ENCODE measurements around the gene TNFRSF19. TPM values are rescaled to one million over a fixed set of nuclear protein-coding genes. Genes with fewer than 3 reads are reported as not detected.
A peak's percentile ranks its signal among the peaks of the same experiment; 100 is the strongest.

TNFRSF19 gene
- total and polyA plus RNA-seq, 5 donors, result 15.6 to 50.8 (median 34.6) TPM

- Histone ChIP-seq H3K27me3 (ENCODE audit: control insufficient read depth, insufficient read depth) (no peaks in the 10 kb centered on the region), H3K27ac (ENCODE audit: low read length) (peak overlapping the region; percentile 25), H3K4me1 (ENCODE audit: control insufficient read depth, insufficient read depth, low read length) (peaks cover 10% of the 10 kb centered on the region), H3K9me3 (ENCODE audit: control insufficient read depth, low read length) (no peaks in the 10 kb centered on the region), H3K4me3 (ENCODE audit: low read length) (no peak overlapping the region)
- ATAC-seq (peak; percentile 44 to 62), DNase-seq (peak; percentile 39 to 75 (median 73))
- intact Hi-C loops (cut with DNase I), result no loop called here
- 52% methylated on average over 15 of the region's 15 CpGs for WGBS
These were observed 88.8 kb downstream of the TNFRSF19 start for GRCh38 chr13:23658929-23659541.

DNA sequence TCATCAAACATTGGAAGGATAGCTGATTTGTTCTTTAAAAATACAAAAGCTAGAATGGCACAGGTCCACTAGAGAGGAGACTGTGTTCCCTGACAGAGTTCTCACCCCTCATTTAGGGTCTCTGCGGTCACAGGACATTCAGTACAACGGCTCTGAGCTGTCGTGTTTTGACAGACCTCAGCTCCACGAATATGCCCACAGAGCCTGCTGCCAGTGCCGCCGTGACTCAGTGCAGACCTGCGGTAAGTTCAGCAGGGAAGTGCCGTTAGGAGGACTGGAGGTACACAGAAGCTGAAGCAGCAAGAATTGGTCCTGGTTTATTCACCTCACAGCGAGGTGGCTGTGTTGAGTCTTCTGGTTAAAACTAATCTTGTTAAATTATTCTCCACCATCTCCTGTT lies 90.0 kb downstream of the TNFRSF19 start:
- Histone ChIP-seq H3K27ac (ENCODE audit: low read length) (no peak overlapping the region), H3K27me3 (ENCODE audit: control insufficient read depth, insufficient read depth) (no peaks in the 10 kb centered on the region), H3K4me3 (ENCODE audit: low read length) (no peak overlapping the region), H3K4me1 (ENCODE audit: control insufficient read depth, insufficient read depth, low read length) (peaks cover 6% of the 10 kb centered on the region), H3K9me3 (ENCODE audit: control insufficient read depth, low read length) (no peaks in the 10 kb centered on the region)
- WGBS, result 92% methylated on average over 9 of the region's 9 CpGs
- intact Hi-C loops (cut with DNase I), result no loop called here
- ATAC-seq (no peak), DNase-seq (no peak)

DNA sequence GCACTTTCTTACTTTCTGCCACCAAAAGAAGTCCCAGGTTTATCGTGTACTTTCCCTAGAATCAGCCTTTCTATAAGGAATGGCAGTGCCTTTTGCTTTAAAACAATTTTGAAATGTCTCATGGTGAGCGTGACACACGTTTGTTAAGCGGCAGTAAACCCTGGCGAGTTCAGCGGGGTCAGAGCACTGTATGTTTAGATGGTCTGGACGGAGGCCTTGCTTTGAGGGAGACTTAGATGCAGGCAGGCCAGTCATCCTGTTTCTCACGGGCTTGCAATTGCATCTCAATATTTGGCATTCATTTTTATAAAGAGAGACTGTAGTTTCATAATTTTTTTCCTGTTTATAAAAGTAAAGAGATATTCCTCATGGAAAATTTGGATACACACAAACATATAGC lies 96.4 kb downstream of the TNFRSF19 start:
- ATAC-seq (no peak), DNase-seq (no peak)
- H3K9me3 ChIP-seq (ENCODE audit: control insufficient read depth, low read length), result no peaks in the 10 kb centered on the region
- H3K4me3 ChIP-seq (ENCODE audit: low read length), result no peak overlapping the region
- 91% methylated on average over 8 of the region's 8 CpGs for WGBS
- no peaks in the 10 kb centered on the region for H3K27me3 ChIP-seq (ENCODE audit: control insufficient read depth, insufficient read depth)
- peaks cover 6% of the 10 kb centered on the region for H3K4me1 ChIP-seq (ENCODE audit: control insufficient read depth, insufficient read depth, low read length)
- no peak overlapping the region for H3K27ac ChIP-seq (ENCODE audit: low read length)
- intact Hi-C loops (cut with DNase I), result no loop called here

DNA sequence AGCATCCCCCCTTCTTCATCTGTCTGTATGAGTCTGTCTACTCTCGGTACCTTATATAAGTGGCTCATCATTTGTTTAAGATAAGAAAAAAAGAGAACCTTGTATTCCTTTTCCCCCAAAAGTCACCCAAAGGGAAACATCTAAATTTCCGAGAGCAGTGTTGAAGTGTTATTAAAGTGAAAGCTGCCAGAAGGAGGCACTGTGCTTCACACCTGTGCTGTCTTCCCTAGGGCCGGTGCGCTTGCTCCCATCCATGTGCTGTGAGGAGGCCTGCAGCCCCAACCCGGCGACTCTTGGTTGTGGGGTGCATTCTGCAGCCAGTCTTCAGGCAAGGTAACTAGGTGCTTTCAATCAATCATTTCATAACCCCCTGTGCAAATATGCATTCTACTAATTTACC lies 97.5 kb downstream of the TNFRSF19 start:
- Histone ChIP-seq H3K27ac (ENCODE audit: low read length) (no peak overlapping the region), H3K27me3 (ENCODE audit: control insufficient read depth, insufficient read depth) (no peaks in the 10 kb centered on the region), H3K4me1 (ENCODE audit: control insufficient read depth, insufficient read depth, low read length) (peaks cover 6% of the 10 kb centered on the region), H3K9me3 (ENCODE audit: control insufficient read depth, low read length) (no peaks in the 10 kb centered on the region), H3K4me3 (ENCODE audit: low read length) (no peak overlapping the region)
- intact Hi-C loops (cut with DNase I), result no loop called here
- WGBS, result 97% methylated on average over 6 of the region's 6 CpGs
- ATAC-seq, result no peak
- no peak for DNase-seq

DNA sequence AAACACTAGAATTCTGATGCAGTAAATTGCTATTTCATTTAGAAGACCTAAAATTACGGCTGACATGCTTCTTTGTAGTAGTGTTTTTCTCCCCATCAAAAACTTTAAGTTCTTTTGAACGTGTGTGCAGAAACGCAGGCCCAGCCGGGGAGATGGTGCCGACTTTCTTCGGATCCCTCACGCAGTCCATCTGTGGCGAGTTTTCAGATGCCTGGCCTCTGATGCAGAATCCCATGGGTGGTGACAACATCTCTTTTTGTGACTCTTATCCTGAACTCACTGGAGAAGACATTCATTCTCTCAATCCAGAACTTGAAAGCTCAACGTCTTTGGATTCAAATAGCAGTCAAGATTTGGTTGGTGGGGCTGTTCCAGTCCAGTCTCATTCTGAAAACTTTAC lies 98.3 kb downstream of the TNFRSF19 start:
- H3K4me1 ChIP-seq (ENCODE audit: control insufficient read depth, insufficient read depth, low read length), result peaks cover 6% of the 10 kb centered on the region
- intact Hi-C loops (cut with DNase I), result no loop called here
- peak in 1 of 2 donors; percentile 34 for ATAC-seq
- 69% methylated on average over 9 of the region's 9 CpGs for WGBS
- H3K4me3 ChIP-seq (ENCODE audit: low read length), result no peak overlapping the region
- H3K9me3 ChIP-seq (ENCODE audit: control insufficient read depth, low read length), result no peaks in the 10 kb centered on the region
- no peaks in the 10 kb centered on the region for H3K27me3 ChIP-seq (ENCODE audit: control insufficient read depth, insufficient read depth)
- DNase-seq, result peak in 2 of 3 donors; percentile 49 to 58
- H3K27ac ChIP-seq (ENCODE audit: low read length), result no peak overlapping the region

- intact Hi-C loops (cut with DNase I), result no loop called here
- Histone ChIP-seq H3K4me1 (ENCODE audit: control insufficient read depth, insufficient read depth, low read length) (peaks cover 6% of the 10 kb centered on the region), H3K27ac (ENCODE audit: low read length) (peak overlapping the region; percentile 21), H3K27me3 (ENCODE audit: control insufficient read depth, insufficient read depth) (no peaks in the 10 kb centered on the region), H3K9me3 (ENCODE audit: control insufficient read depth, low read length) (no peaks in the 10 kb centered on the region), H3K4me3 (ENCODE audit: low read length) (no peak overlapping the region)
- WGBS, result 70% methylated on average over 7 of the region's 7 CpGs
- no peak for ATAC-seq
- DNase-seq, result no peak
These were observed 100.6 kb downstream of the TNFRSF19 start for GRCh38 chr13:23670793-23671192.

GRCh38 chr13:23671377-23671776 lies 101.2 kb downstream of the TNFRSF19 start:
- H3K4me3 ChIP-seq (ENCODE audit: low read length), result no peak overlapping the region
- H3K9me3 ChIP-seq (ENCODE audit: control insufficient read depth, low read length), result no peaks in the 10 kb centered on the region
- no peak overlapping the region for H3K27ac ChIP-seq (ENCODE audit: low read length)
- 78% methylated on average over 2 of the region's 2 CpGs for WGBS
- intact Hi-C loops (cut with DNase I), result no loop called here
- H3K4me1 ChIP-seq (ENCODE audit: control insufficient read depth, insufficient read depth, low read length), result peaks cover 6% of the 10 kb centered on the region
- no peaks in the 10 kb centered on the region for H3K27me3 ChIP-seq (ENCODE audit: control insufficient read depth, insufficient read depth)
- ATAC-seq (no peak), DNase-seq (no peak)

GRCh38 chr13:23671897-23672296 lies 101.7 kb downstream of the TNFRSF19 start:
- no peak overlapping the region for H3K27ac ChIP-seq (ENCODE audit: low read length)
- WGBS, result 64% methylated on average over 3 of the region's 3 CpGs
- H3K4me1 ChIP-seq (ENCODE audit: control insufficient read depth, insufficient read depth, low read length), result peaks cover 6% of the 10 kb centered on the region
- H3K9me3 ChIP-seq (ENCODE audit: control insufficient read depth, low read length), result no peaks in the 10 kb centered on the region
- no peak for ATAC-seq
- DNase-seq, result no peak
- H3K4me3 ChIP-seq (ENCODE audit: low read length), result no peak overlapping the region
- intact Hi-C loops (cut with DNase I), result no loop called here
- H3K27me3 ChIP-seq (ENCODE audit: control insufficient read depth, insufficient read depth), result no peaks in the 10 kb centered on the region

- Histone ChIP-seq H3K27ac (ENCODE audit: low read length) (no peak overlapping the region), H3K9me3 (ENCODE audit: control insufficient read depth, low read length) (no peaks in the 10 kb centered on the region), H3K4me1 (ENCODE audit: control insufficient read depth, insufficient read depth, low read length) (peaks cover 6% of the 10 kb centered on the region), H3K4me3 (ENCODE audit: low read length) (no peak overlapping the region), H3K27me3 (ENCODE audit: control insufficient read depth, insufficient read depth) (no peaks in the 10 kb centered on the region)
- 23% methylated on average over 4 of the region's 4 CpGs for WGBS
- DNase-seq (peak in 2 of 3 donors; percentile 74 to 76), ATAC-seq (peak; percentile 82 to 89)
- intact Hi-C loops (cut with DNase I), result no loop called here
These were observed 102.4 kb downstream of the TNFRSF19 start for GRCh38 chr13:23672616-23673015.

GRCh38 chr13:23673354-23673753 lies 103.1 kb downstream of the TNFRSF19 start:
- ATAC-seq (peak; percentile 81 to 87), DNase-seq (no peak)
- Histone ChIP-seq H3K9me3 (ENCODE audit: control insufficient read depth, low read length) (no peaks in the 10 kb centered on the region), H3K27me3 (ENCODE audit: control insufficient read depth, insufficient read depth) (no peaks in the 10 kb centered on the region), H3K4me1 (ENCODE audit: control insufficient read depth, insufficient read depth, low read length) (peaks cover 6% of the 10 kb centered on the region), H3K27ac (ENCODE audit: low read length) (no peak overlapping the region), H3K4me3 (ENCODE audit: low read length) (no peak overlapping the region)
- intact Hi-C loops (cut with DNase I), result no loop called here
- WGBS, result 47% methylated on average over 4 of the region's 4 CpGs

GRCh38 chr13:23673867-23674605 lies 103.8 kb downstream of the TNFRSF19 start:
- Histone ChIP-seq H3K27ac (ENCODE audit: low read length) (no peak overlapping the region), H3K4me1 (ENCODE audit: control insufficient read depth, insufficient read depth, low read length) (peaks cover 6% of the 10 kb centered on the region), H3K9me3 (ENCODE audit: control insufficient read depth, low read length) (no peaks in the 10 kb centered on the region), H3K4me3 (ENCODE audit: low read length) (no peak overlapping the region), H3K27me3 (ENCODE audit: control insufficient read depth, insufficient read depth) (no peaks in the 10 kb centered on the region)
- ATAC-seq (no peak), DNase-seq (no peak)
- intact Hi-C loops (cut with DNase I), result no loop called here
- 78% methylated on average over 8 of the region's 8 CpGs for WGBS

Measured in right cardiac atrium (tissue), 5 donors.